ENCODE measurements around the gene NRAP. TPM values are rescaled to one million over a fixed set of nuclear protein-coding genes. Genes with fewer than 3 reads are reported as not detected.

The NRAP gene
- total RNA-seq, 1 experiment from 2014 or later, result not detected

- Mint-ChIP-seq H3K9me3 (no peaks in the 10 kb centered on the region; a peak in 1 of 5 replicates), H3K4me3 (no peak overlapping the region), H3K36me3 (ENCODE audit: insufficient read depth in 1 of 3, low read depth in 3 of 3) (no peaks in the 10 kb centered on the region), H3K27me3 (ENCODE audit: low read depth) (peaks cover 100% of the 10 kb centered on the region), H3K4me1 (no peaks in the 10 kb centered on the region; a peak in 1 of 4 replicates), H3K27ac (no peak overlapping the region)
- H2BK20ac ChIP-seq (ENCODE audit: low read depth, low read length, poor library complexity, severe bottlenecking), result no peak overlapping the region
- no peak overlapping the region for H4K5ac ChIP-seq (ENCODE audit: insufficient read length, low read depth, low read length)
- no peak overlapping the region for H3K23ac ChIP-seq (ENCODE audit: insufficient read length, low read depth, low read length)
- no peak for TF ChIP-seq CTCF (conservative IDR thresholded peaks at IDR 0.05)
- H2AFZ ChIP-seq (ENCODE audit: low read length), result no peak overlapping the region
- no peaks in the 10 kb centered on the region for H4K20me1 ChIP-seq (ENCODE audit: control insufficient read depth, insufficient read depth, insufficient read length)
- no peak overlapping the region for H3K56ac ChIP-seq (ENCODE audit: insufficient read length, low read depth, low read length)
- H2BK120ac ChIP-seq (ENCODE audit: low read depth, low read length, poor library complexity, severe bottlenecking), result no peak overlapping the region
- H2BK12ac ChIP-seq (ENCODE audit: insufficient read length, low read depth, low read length), result no peak overlapping the region
- H3K4ac ChIP-seq (ENCODE audit: low read depth, low read length), result no peak overlapping the region
- no peaks in the 10 kb centered on the region for H3K4me1 ChIP-seq (ENCODE audit: insufficient read depth, low read length)
- no peak overlapping the region for H4K91ac ChIP-seq (ENCODE audit: insufficient read length, low read depth, low read length)
- DNase-seq, result no peak
- no peaks in the 10 kb centered on the region for H3K79me2 ChIP-seq (ENCODE audit: insufficient read depth, low read length)
- H3K14ac ChIP-seq (ENCODE audit: insufficient read depth, low read length), result no peak overlapping the region
- no peak overlapping the region for H2AK5ac ChIP-seq (ENCODE audit: insufficient read length, low read length)
- no peaks in the 10 kb centered on the region; the same call in 1 of the 2 replicates for H3K27me3 ChIP-seq (ENCODE audit: insufficient read depth, low read length)
- no peak overlapping the region for H2BK15ac ChIP-seq (ENCODE audit: low read depth, low read length)
- no peak overlapping the region for H3K9ac ChIP-seq (ENCODE audit: extremely low read depth, insufficient read length, low read length)
- H3K18ac ChIP-seq (ENCODE audit: insufficient read length, low read depth, low read length), result no peak overlapping the region
- no peak overlapping the region for H3K27ac ChIP-seq (ENCODE audit: insufficient read length, low read depth, low read length)
- no peak overlapping the region for H3T11ph ChIP-seq (ENCODE audit: low read length)
- no peaks in the 10 kb centered on the region for H3K23me2 ChIP-seq (ENCODE audit: insufficient read length, low read depth, low read length, poor library complexity, severe bottlenecking)
- WGBS (ENCODE audit: extremely low coverage, insufficient read length, low lambda C conversion rate), result no CpG with 5 or more reads among the region's 5 CpGs
- H3K79me1 ChIP-seq (ENCODE audit: insufficient read depth, low read depth, low read length, poor library complexity, severe bottlenecking), result no peaks in the 10 kb centered on the region
- no peak overlapping the region for H3K4me2 ChIP-seq (ENCODE audit: insufficient read depth, insufficient read length, low read length)
- H3K9me3 ChIP-seq (ENCODE audit: control insufficient read depth, low read depth, low read length), result no peaks in the 10 kb centered on the region
- H2BK5ac ChIP-seq (ENCODE audit: insufficient read length, low read length), result no peak overlapping the region
- H4K8ac ChIP-seq (replicated peaks; ENCODE audit: insufficient read length, low read depth, low read length), result no peak overlapping the region
Measured at GRCh38 chr10:113543107-113543955, 120.5 kb downstream of the NRAP start.

Data from H9 (cell line).